Measurements from ENCODE around the gene HSPA1A. TPM values are rescaled to one million over a fixed set of nuclear protein-coding genes. Genes with fewer than 3 reads are reported as not detected.

HSPA1A gene
- total RNA-seq, 1 experiment from 2014 or later, result 51.2 TPM

GRCh38 chr6:31836047-31836473 is 20.7 kb downstream of the HSPA1A start:
- Histone ChIP-seq H3K27ac (ENCODE audit: insufficient read length, low read depth, low read length) (peak overlapping the region; percentile 3), H2BK15ac (ENCODE audit: low read depth, low read length) (no peak overlapping the region), H2BK5ac (ENCODE audit: insufficient read length, low read length) (no peak overlapping the region), H4K5ac (ENCODE audit: insufficient read length, low read depth, low read length) (no peak overlapping the region), H4K8ac (replicated peaks; ENCODE audit: insufficient read length, low read depth, low read length) (no peak overlapping the region), H3K56ac (ENCODE audit: insufficient read length, low read depth, low read length) (no peak overlapping the region), H4K91ac (ENCODE audit: insufficient read length, low read depth, low read length) (no peak overlapping the region), H3K9me3 (ENCODE audit: control insufficient read depth, low read depth, low read length) (no peaks in the 10 kb centered on the region), H2BK20ac (ENCODE audit: low read depth, low read length, poor library complexity, severe bottlenecking) (no peak overlapping the region), H2AFZ (ENCODE audit: low read length) (no peak overlapping the region), H2AK5ac (ENCODE audit: insufficient read length, low read length) (no peak overlapping the region), H2BK12ac (ENCODE audit: insufficient read length, low read depth, low read length) (no peak overlapping the region), H3K23me2 (ENCODE audit: insufficient read length, low read depth, low read length, poor library complexity, severe bottlenecking) (peaks cover 27% of the 10 kb centered on the region), H3K27me3 (ENCODE audit: insufficient read depth, low read length) (no peaks in the 10 kb centered on the region), H3K79me1 (ENCODE audit: insufficient read depth, low read depth, low read length, poor library complexity, severe bottlenecking) (peaks cover 3% of the 10 kb centered on the region), H3K18ac (ENCODE audit: insufficient read length, low read depth, low read length) (no peak overlapping the region), H3K14ac (ENCODE audit: insufficient read depth, low read length) (no peak overlapping the region), H3K4me2 (ENCODE audit: insufficient read depth, insufficient read length, low read length) (peak overlapping the region; percentile 90), H3K79me2 (ENCODE audit: insufficient read depth, low read length) (peaks cover 21% of the 10 kb centered on the region; the same call in 1 of the 2 replicates), H3K4ac (ENCODE audit: low read depth, low read length) (no peak overlapping the region), H4K20me1 (ENCODE audit: control insufficient read depth, insufficient read depth, insufficient read length) (peaks cover 2% of the 10 kb centered on the region), H3T11ph (ENCODE audit: low read length) (no peak overlapping the region), H3K23ac (ENCODE audit: insufficient read length, low read depth, low read length) (no peak overlapping the region), H3K4me1 (ENCODE audit: insufficient read depth, low read length) (no peaks in the 10 kb centered on the region), H3K9ac (ENCODE audit: extremely low read depth, insufficient read length, low read length) (peak overlapping the region; percentile 93), H2BK120ac (ENCODE audit: low read depth, low read length, poor library complexity, severe bottlenecking) (no peak overlapping the region)
- Mint-ChIP-seq H3K4me3 (peak overlapping the region; percentile 98 to 100), H3K9me3 (peaks cover 0 to 6% of the 10 kb centered on the region in 2 experiments; a peak in 2 of 5 replicates), H3K4me1 (peaks cover 13 to 23% of the 10 kb centered on the region in 2 experiments), H3K36me3 (ENCODE audit: insufficient read depth in 1 of 3, low read depth in 3 of 3) (peaks cover 57 to 61% (median 61%) of the 10 kb centered on the region in 3 experiments), H3K27me3 (ENCODE audit: low read depth) (no peaks in the 10 kb centered on the region), H3K27ac (peak overlapping the region; percentile 63 to 99 (median 91))
- TF ChIP-seq, protein P1, sequence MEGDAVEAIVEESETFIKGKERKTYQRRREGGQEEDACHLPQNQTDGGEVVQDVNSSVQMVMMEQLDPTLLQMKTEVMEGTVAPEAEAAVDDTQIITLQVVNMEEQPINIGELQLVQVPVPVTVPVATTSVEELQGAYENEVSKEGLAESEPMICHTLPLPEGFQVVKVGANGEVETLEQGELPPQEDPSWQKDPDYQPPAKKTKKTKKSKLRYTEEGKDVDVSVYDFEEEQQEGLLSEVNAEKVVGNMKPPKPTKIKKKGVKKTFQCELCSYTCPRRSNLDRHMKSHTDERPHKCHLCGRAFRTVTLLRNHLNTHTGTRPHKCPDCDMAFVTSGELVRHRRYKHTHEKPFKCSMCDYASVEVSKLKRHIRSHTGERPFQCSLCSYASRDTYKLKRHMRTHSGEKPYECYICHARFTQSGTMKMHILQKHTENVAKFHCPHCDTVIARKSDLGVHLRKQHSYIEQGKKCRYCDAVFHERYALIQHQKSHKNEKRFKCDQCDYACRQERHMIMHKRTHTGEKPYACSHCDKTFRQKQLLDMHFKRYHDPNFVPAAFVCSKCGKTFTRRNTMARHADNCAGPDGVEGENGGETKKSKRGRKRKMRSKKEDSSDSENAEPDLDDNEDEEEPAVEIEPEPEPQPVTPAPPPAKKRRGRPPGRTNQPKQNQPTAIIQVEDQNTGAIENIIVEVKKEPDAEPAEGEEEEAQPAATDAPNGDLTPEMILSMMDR (conservative IDR thresholded peaks at IDR 0.05), result no peak
- WGBS (ENCODE audit: extremely low coverage, insufficient read length, low lambda C conversion rate), result no CpG with 5 or more reads among the region's 14 CpGs
- DNase-seq, result no peak
